ENCODE measurements around the gene TLE3. TPM values are rescaled to one million over a fixed set of nuclear protein-coding genes. Genes with fewer than 3 reads are reported as not detected.

TLE3 gene
- total and polyA plus RNA-seq, 2 of the 4 experiments (the other 2 are of a cell fraction) = 6.5 to 16.3 TPM

DNA sequence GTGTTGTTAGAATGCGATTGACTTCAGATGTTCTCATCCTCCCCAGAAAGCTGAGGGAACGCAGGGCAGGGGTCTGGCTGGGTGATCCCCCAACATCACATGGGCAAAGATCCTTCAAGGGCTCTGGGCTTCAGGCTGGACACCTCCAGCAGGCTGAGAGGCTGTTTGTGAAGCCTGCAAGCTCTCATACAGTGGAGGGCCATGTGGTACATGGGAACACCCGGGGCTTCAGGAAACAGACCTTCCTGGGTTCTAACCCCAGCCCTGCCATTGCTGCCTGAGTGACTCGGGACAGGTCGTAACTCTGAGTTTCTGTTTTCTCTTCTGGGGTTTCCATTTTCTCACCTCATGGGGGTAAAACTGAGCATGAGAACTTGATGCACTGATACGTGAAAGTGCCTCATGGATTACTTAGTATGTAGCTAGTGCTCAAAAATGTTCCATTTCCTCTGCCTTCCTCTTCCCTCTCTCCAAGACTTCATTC is 81.2 kb downstream of the TLE3 start:
- H2BK20ac ChIP-seq (ENCODE audit: low read depth, low read length) = no peak overlapping the region
- ChIA-PET CTCF (no interaction called here), POLR2A (ENCODE audit: unreplicated experiment) (no interaction called here)
- H2AFZ ChIP-seq (replicated peaks; ENCODE audit: low read length, poor library complexity) = no peak overlapping the region
- no peak overlapping the region for H3K4me3 ChIP-seq (ENCODE audit: insufficient read depth, low read depth, low read length)
- H4K91ac ChIP-seq (ENCODE audit: insufficient read depth, low read depth, low read length) = no peak overlapping the region
- H3K4me2 ChIP-seq (ENCODE audit: low read depth, low read length) = no peak overlapping the region
- H3K27ac ChIP-seq (ENCODE audit: insufficient read depth, low read length) = no peak overlapping the region
- BruUV-seq (replicated peaks) = no TSS peak
- H2AK5ac ChIP-seq (ENCODE audit: low read depth, low read length) = no peak overlapping the region
- TF ChIP-seq SMC3 (IDR thresholded peaks at IDR 0.05; ENCODE audit: low read depth, low read length) = no peak
- no peak for TF ChIP-seq POLR2A (IDR thresholded peaks at IDR 0.05; ENCODE audit: low read depth, low read length)
- no peak for TF ChIP-seq RCOR1 (IDR thresholded peaks at IDR 0.05; ENCODE audit: insufficient replicate concordance, low read length)
- TF ChIP-seq RFX5 (IDR thresholded peaks at IDR 0.05; ENCODE audit: low read depth, low read length) = no peak
- no peak for TF ChIP-seq NFE2L2 (IDR thresholded peaks at IDR 0.05; ENCODE audit: low read depth, low read length)
- TF ChIP-seq CHD1 (IDR thresholded peaks at IDR 0.05; ENCODE audit: low read depth, low read length) = no peak
- no peak for TF ChIP-seq MAFK (IDR thresholded peaks at IDR 0.05; ENCODE audit: low read depth, low read length)
- no peak for TF ChIP-seq MXI1 (IDR thresholded peaks at IDR 0.05; ENCODE audit: borderline replicate concordance, low read depth, low read length)
- TF ChIP-seq CTCF (conservative IDR thresholded peaks at IDR 0.05; ENCODE audit: low read depth, low read length) = no peak
- TF ChIP-seq CEBPB (IDR thresholded peaks at IDR 0.05; ENCODE audit: low read depth, low read length) = no peak
- H3K79me1 ChIP-seq (ENCODE audit: low read depth in 1 of 2, low read length in 2 of 2) = no peaks in the 10 kb centered on the region
- H3K18ac ChIP-seq (ENCODE audit: low read depth, low read length) = no peak overlapping the region
- no peak overlapping the region for H2BK15ac ChIP-seq (ENCODE audit: low read depth, low read length)
- 29% methylated on average over 1 of the region's 6 CpGs; no CpG with 5 or more reads in 1 of the 2 experiments for WGBS, 2 experiments (ENCODE audit: extremely low coverage in 2 of 2, insufficient read length in 1 of 2)
- no peak overlapping the region for H3K23ac ChIP-seq (ENCODE audit: low read depth, low read length)
- no peaks in the 10 kb centered on the region for H3K36me3 ChIP-seq (ENCODE audit: control insufficient read depth, insufficient read depth, low read length)
- H3K56ac ChIP-seq (ENCODE audit: extremely low read depth, insufficient read depth, low read length) = no peak overlapping the region
- no peak overlapping the region for H4K8ac ChIP-seq (ENCODE audit: low read depth in 2 of 2, low read length in 2 of 2)
- no peak overlapping the region for H3K9ac ChIP-seq (ENCODE audit: low read depth, low read length)
- H2BK120ac ChIP-seq (ENCODE audit: low read depth, low read length) = no peak overlapping the region
- H3K9me3 ChIP-seq (ENCODE audit: control insufficient read depth, insufficient read depth, low read length) = peaks cover 4% of the 10 kb centered on the region
- H2AK9ac ChIP-seq (replicated peaks; ENCODE audit: low read depth, low read length, poor library complexity) = no peak overlapping the region
- DNase-seq (no peak), ATAC-seq (ENCODE audit: low read depth) (no peak)
- no peak overlapping the region for H3K4ac ChIP-seq (ENCODE audit: low read depth, low read length)
- no peaks in the 10 kb centered on the region for H3K4me1 ChIP-seq (ENCODE audit: control insufficient read depth, insufficient read depth, low read length)
- intact Hi-C loops (cut with micrococcal nuclease) = no loop called here
- no peaks in the 10 kb centered on the region for H4K20me1 ChIP-seq (ENCODE audit: insufficient read depth, low read length)
- in situ Hi-C loops (cut with MboI; ENCODE audit: low sequenced_read_pairs) = no loop called here
- no peak overlapping the region for H4K5ac ChIP-seq (ENCODE audit: low read depth, low read length)
- H2BK5ac ChIP-seq (ENCODE audit: low read depth, low read length, poor library complexity, severe bottlenecking) = no peak overlapping the region
- dilution Hi-C loops (cut with HindIII; ENCODE audit: low sequenced_read_pairs, unreplicated experiment) = no loop called here
- peaks cover 89% of the 10 kb centered on the region for H3K27me3 ChIP-seq (ENCODE audit: control insufficient read depth, insufficient read depth, low read length)
- H3K9me1 ChIP-seq (ENCODE audit: insufficient read depth, low read length) = no peaks in the 10 kb centered on the region
- H3K14ac ChIP-seq (replicated peaks; ENCODE audit: low read depth, low read length) = no peak overlapping the region
